Liver (tissue), 9 donors: ENCODE measurements around the gene PDLIM7. TPM values are rescaled to one million over a fixed set of nuclear protein-coding genes. Genes with fewer than 3 reads are reported as not detected.

Source experiments
- DNase-seq: peaks from one replicate; pipeline ENCODE4 v3.0.0-alpha.2; 2017; ENCODE audit warnings: low spot score
- H3K27ac ChIP-seq, 2 donors: one replicate each; pipeline ENCODE4 v1.7.0; 2013; ENCODE audit warnings: inconsistent platforms in 2 of 2, low read length in 2 of 2, control low read depth in 1 of 2, low read depth in 1 of 2, mild to moderate bottlenecking in 1 of 2
- H3K27me3 ChIP-seq, 4 donors: one replicate each; pipeline versions ENCODE4 v1.6.1 to v1.7.0; 2013; ENCODE audit warnings: low read length in 3 of 4, inconsistent platforms in 1 of 4, mild to moderate bottlenecking in 1 of 4, moderate library complexity in 1 of 4; ENCODE audit not compliant: control insufficient read depth in 4 of 4, insufficient read depth in 4 of 4
- H3K36me3 ChIP-seq, 4 donors: one replicate each; pipeline versions ENCODE4 v1.6.1 to v1.7.0; 2013; ENCODE audit warnings: low read length in 3 of 4, mild to moderate bottlenecking in 3 of 4, low read depth in 1 of 4, moderate library complexity in 1 of 4; ENCODE audit not compliant: control insufficient read depth in 4 of 4, insufficient read depth in 3 of 4
- H3K4me1 ChIP-seq, 4 donors: one replicate each; pipeline versions ENCODE4 v1.6.1 to v1.7.0; 2013; ENCODE audit warnings: low read length in 3 of 4, mild to moderate bottlenecking in 3 of 4, moderate library complexity in 1 of 4; ENCODE audit not compliant: control insufficient read depth in 4 of 4, insufficient read depth in 4 of 4
- H3K4me3 ChIP-seq, 3 donors: one replicate each; pipeline versions ENCODE4 v1.6.1 to v1.7.0; 2013; ENCODE audit warnings: low read length in 3 of 3, control low read depth in 1 of 3, low read depth in 1 of 3, mild to moderate bottlenecking in 1 of 3
- H3K9ac ChIP-seq, 2 donors: one replicate each; pipeline ENCODE4 v1.7.0; 2013; ENCODE audit warnings: low read length in 2 of 2, mild to moderate bottlenecking in 2 of 2, moderate library complexity in 2 of 2, control low read depth in 1 of 2, low read depth in 1 of 2
- H3K9me3 ChIP-seq, 4 donors: one replicate each; pipeline versions ENCODE4 v1.6.1 to v1.7.0; 2013; ENCODE audit warnings: low read length in 3 of 4; ENCODE audit not compliant: control insufficient read depth in 4 of 4
- ATF3 ChIP-seq: IDR thresholded peaks from 2 replicates; pipeline ENCODE4 v1.6.1; 2016; ENCODE audit warnings: antibody characterized with exemption
- MAX ChIP-seq: IDR thresholded peaks from 2 replicates; pipeline ENCODE4 v1.6.1; 2016; ENCODE audit warnings: antibody characterized with exemption
- RAD21 ChIP-seq, 2 donors: IDR thresholded peaks; 2 replicates each; pipeline ENCODE4 v1.6.1; 2016; ENCODE audit warnings: antibody characterized with exemption in 2 of 2, mild to moderate bottlenecking in 2 of 2
- RXRA ChIP-seq, 2 donors: IDR thresholded peaks; 2 replicates each; pipeline ENCODE4 v1.6.1; 2017 to 2018; ENCODE audit warnings: antibody characterized with exemption in 2 of 2, mild to moderate bottlenecking in 1 of 2
- SP1 ChIP-seq: IDR thresholded peaks from 2 replicates; pipeline ENCODE4 v1.6.1; 2018; ENCODE audit warnings: antibody characterized with exemption, mild to moderate bottlenecking
- YY1 ChIP-seq: IDR thresholded peaks from 2 replicates; pipeline ENCODE4 v1.6.1; 2016; ENCODE audit warnings: antibody characterized with exemption, mild to moderate bottlenecking
- WGBS: extraction: QIAGEN DNeasy Blood & Tissue Kit; methylation state at CpG from one replicate; pipeline ENCODE4 v1.1.7; 2013; 5-methylcytosine and 5-hydroxymethylcytosine counted together
- polyA plus RNA-seq, 2 donors: library from polyadenylated mRNA; stranded (reverse) in 1 of 2; unstranded in 1 of 2; fragments of 200-250 nt in 1 of 2; fragments of >200 nt in 1 of 2; fragmentation: Nextera tagmentation in 1 of 2; extraction: Ambion mirVana in 1 of 2; gene quantifications; one replicate each; pipeline versions ENCODE4 v1.2.1 to v1.2.3, GENCODE V29; 2013 to 2015
- total RNA-seq, 2 donors: library from RNA; depleted of rRNA; stranded (reverse); fragments of >200 nt; gene quantifications; one replicate each; pipeline ENCODE4 v1.2.3, GENCODE V29; 2014
- TF ChIP-seq, protein P1 (sequence below): IDR thresholded peaks from 2 replicates; pipeline ENCODE4 v1.6.1; 2016; ENCODE audit warnings: antibody characterized with exemption, mild to moderate bottlenecking
- TF ChIP-seq, protein P2 (sequence below): fragments of 150-350 bp; IDR thresholded peaks from 2 replicates; pipeline ENCODE4 v1.5.1; 2017; ENCODE audit warnings: improper control_type of control experiment, low read depth, low read length; ENCODE audit not compliant: missing input control
- donor health status: healthy.
- donor health status: healthy.
- donor health status: healthy.
- donor health status: healthy.
- donor health status: healthy.

Gene PDLIM7
- total and polyA plus RNA-seq, 4 donors, result 5.5 to 36.0 (median 8.5) TPM

DNA sequence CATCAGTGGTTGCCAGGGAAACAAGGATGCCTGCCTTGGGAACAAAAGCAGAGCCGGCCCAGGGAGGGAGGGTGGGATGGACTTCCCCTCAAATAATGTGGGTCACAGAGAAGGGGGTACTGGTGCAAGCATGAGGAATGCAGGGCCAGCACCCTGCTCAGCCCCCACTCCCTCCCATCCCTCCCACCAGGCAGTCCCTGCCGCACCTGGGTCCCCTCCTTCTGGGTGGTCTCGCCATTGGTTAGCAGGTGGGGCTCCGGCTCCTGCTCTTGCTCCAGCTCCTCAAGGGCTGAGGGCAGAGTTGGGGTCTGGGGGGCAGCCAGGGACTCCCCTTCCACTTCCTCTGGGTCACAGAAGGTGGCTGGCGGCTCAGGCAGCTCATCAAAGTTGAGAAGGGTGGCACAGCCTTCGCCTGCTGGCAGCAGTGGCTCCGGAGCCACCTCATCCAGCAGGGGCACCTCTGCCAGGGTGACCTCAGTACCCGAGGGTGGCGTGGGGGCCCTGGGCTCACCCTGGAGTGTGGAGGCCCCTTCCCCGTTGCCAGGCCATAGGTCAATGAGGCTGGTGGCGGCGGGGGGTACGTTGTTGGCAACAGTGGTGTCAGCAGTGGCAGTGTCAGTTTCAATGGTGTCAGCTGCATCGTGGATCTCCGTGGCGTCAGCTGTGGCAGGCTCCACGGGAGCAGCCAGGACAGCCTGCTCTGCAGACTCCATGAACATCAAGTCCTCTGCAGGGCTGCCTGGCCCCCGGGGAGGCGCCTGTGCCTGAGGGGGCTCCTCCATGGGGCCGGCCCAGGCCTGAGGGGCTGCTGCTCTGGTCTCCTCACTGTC lies 39.3 kb downstream of the PDLIM7 start:
- H3K36me3 ChIP-seq, result no peaks in the 10 kb centered on the region
- WGBS, result 88% methylated on average over 20 of the region's 20 CpGs
- H3K4me3 ChIP-seq, result no peak overlapping the region
- DNase-seq, result no peak
- H3K27ac ChIP-seq, result no peak overlapping the region
- H3K4me1 ChIP-seq, result peaks cover 3 to 27% (median 15%) of the 10 kb centered on the region in 4 donors
- TF ChIP-seq MAX (no peak), ATF3 (no peak)
- TF ChIP-seq, protein P1, sequence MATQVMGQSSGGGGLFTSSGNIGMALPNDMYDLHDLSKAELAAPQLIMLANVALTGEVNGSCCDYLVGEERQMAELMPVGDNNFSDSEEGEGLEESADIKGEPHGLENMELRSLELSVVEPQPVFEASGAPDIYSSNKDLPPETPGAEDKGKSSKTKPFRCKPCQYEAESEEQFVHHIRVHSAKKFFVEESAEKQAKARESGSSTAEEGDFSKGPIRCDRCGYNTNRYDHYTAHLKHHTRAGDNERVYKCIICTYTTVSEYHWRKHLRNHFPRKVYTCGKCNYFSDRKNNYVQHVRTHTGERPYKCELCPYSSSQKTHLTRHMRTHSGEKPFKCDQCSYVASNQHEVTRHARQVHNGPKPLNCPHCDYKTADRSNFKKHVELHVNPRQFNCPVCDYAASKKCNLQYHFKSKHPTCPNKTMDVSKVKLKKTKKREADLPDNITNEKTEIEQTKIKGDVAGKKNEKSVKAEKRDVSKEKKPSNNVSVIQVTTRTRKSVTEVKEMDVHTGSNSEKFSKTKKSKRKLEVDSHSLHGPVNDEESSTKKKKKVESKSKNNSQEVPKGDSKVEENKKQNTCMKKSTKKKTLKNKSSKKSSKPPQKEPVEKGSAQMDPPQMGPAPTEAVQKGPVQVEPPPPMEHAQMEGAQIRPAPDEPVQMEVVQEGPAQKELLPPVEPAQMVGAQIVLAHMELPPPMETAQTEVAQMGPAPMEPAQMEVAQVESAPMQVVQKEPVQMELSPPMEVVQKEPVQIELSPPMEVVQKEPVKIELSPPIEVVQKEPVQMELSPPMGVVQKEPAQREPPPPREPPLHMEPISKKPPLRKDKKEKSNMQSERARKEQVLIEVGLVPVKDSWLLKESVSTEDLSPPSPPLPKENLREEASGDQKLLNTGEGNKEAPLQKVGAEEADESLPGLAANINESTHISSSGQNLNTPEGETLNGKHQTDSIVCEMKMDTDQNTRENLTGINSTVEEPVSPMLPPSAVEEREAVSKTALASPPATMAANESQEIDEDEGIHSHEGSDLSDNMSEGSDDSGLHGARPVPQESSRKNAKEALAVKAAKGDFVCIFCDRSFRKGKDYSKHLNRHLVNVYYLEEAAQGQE, result no peak
- no peak overlapping the region for H3K9ac ChIP-seq
- H3K27me3 ChIP-seq, result no peaks in the 10 kb centered on the region
- H3K9me3 ChIP-seq, result no peaks in the 10 kb centered on the region

DNA sequence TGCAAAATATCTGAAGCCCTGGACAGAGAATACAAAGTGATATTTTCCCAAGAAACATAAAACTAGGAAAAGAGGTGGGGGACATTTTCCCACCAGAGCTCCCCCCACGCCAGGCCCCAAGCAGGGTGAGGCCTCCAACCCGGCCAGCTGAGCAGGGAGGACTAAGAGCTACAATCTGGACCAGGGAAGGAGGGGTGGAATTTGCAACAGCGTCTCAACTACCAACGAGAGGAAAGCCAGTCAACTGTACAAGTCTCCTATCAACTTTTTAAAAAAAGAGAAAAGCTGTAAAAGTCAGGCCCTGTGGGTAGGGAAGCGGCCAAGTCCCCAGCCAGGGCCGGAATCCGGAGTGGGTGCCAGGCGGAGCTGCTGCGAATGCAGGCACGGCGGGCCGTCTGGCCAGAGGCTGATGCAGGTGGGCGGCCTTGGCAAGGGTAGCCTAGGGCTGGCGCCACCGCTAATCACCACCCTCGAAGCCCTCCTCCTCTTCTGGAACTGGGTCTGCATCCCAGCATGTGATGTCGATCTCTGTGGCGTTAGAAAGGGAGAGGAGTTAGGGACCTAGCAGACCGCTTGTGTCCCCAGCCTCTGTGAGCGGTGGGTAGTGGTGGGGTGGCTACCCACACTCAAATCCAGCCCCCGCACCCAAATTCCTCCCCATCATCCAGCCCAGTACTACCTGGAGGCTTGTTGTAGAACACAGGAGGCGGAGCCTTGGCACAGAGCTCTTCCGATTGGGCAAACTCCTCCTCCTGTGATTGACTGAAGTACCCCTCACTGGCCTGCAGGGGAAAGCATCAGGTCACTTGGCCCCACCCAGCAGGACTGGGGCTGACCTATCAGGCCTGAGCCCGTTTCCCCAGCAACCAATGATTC lies 40.2 kb downstream of the PDLIM7 start:
- WGBS, result 83% methylated on average over 24 of the region's 24 CpGs

More for the DNA sequence above, 40.2 kb downstream of the PDLIM7 start:
- Histone ChIP-seq H3K9ac (no peak overlapping the region), H3K4me1 (peaks cover 3 to 27% (median 15%) of the 10 kb centered on the region in 4 donors), H3K4me3 (no peak overlapping the region), H3K27me3 (no peaks in the 10 kb centered on the region), H3K9me3 (no peaks in the 10 kb centered on the region), H3K27ac (no peak overlapping the region), H3K36me3 (no peaks in the 10 kb centered on the region)
- TF ChIP-seq ATF3 (no peak), YY1 (no peak), SP1 (peak; percentile 39), RAD21 (IDR thresholded peaks at IDR 0.05) (peak in 1 of 2 donors; percentile 61), RXRA (IDR thresholded peaks at IDR 0.05) (peak in 1 of 2 donors; percentile 4)
- TF ChIP-seq, protein P2, sequence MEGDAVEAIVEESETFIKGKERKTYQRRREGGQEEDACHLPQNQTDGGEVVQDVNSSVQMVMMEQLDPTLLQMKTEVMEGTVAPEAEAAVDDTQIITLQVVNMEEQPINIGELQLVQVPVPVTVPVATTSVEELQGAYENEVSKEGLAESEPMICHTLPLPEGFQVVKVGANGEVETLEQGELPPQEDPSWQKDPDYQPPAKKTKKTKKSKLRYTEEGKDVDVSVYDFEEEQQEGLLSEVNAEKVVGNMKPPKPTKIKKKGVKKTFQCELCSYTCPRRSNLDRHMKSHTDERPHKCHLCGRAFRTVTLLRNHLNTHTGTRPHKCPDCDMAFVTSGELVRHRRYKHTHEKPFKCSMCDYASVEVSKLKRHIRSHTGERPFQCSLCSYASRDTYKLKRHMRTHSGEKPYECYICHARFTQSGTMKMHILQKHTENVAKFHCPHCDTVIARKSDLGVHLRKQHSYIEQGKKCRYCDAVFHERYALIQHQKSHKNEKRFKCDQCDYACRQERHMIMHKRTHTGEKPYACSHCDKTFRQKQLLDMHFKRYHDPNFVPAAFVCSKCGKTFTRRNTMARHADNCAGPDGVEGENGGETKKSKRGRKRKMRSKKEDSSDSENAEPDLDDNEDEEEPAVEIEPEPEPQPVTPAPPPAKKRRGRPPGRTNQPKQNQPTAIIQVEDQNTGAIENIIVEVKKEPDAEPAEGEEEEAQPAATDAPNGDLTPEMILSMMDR, result peak; percentile 81
- DNase-seq, result peak; percentile 73
